ENCODE results near the gene PDILT. TPM values are rescaled to one million over a fixed set of nuclear protein-coding genes. Genes with fewer than 3 reads are reported as not detected.
"Not testable (repeated sequence)": the region's sequence is repeated elsewhere in the genome, so short reads cannot be mapped to it uniquely, and the experiment has no call there.

PDILT gene
- total and polyA plus RNA-seq, 2 of the 8 experiments (the other 6 are each of a cell fraction or from before 2014, with no cell fraction given): not detected

- H3K56ac ChIP-seq (replicated peaks; ENCODE audit: insufficient read length, low read depth, low read length); POLR2A ChIA-PET (ENCODE audit: partially characterized antibody); H3K27me3 ChIP-seq (replicated peaks in 1 of 4; ENCODE audit: control insufficient read depth in 3 of 4, extremely low read depth in 1 of 4, insufficient read depth in 3 of 4, low read length in 3 of 4); H2BK5ac ChIP-seq (ENCODE audit: low read depth, low read length); H2AFZ ChIP-seq (ENCODE audit: low read length); H3K14ac ChIP-seq (ENCODE audit: insufficient read length); H3K4me2 ChIP-seq (ENCODE audit: insufficient read depth in 1 of 2, low read depth in 2 of 2, low read length in 2 of 2); H2BK20ac ChIP-seq (ENCODE audit: low read length); H3K79me1 ChIP-seq (ENCODE audit: low read depth, low read length); H4K8ac ChIP-seq (ENCODE audit: extremely low read depth, insufficient read depth, low read length); H4K5ac ChIP-seq (ENCODE audit: insufficient read length, low read depth, low read length); H3K9ac ChIP-seq (replicated peaks in 1 of 4; ENCODE audit: extremely low read depth in 1 of 4, low read depth in 3 of 4, low read length in 3 of 4); H3K23me2 ChIP-seq (ENCODE audit: low read depth, low read length); CTCF ChIA-PET (ENCODE audit: partially characterized antibody); H3K18ac ChIP-seq (ENCODE audit: extremely low read depth, low read length); H2BK15ac ChIP-seq (ENCODE audit: low read length); FAIRE-seq; H3K4me3 ChIP-seq (ENCODE audit: extremely low read depth in 1 of 4, insufficient read depth in 2 of 4, low read depth in 3 of 4, low read length in 4 of 4); DNase-seq (ENCODE audit: low read depth in 1 of 2, low spot score in 2 of 2); H2BK120ac ChIP-seq (replicated peaks; ENCODE audit: low read depth, low read length); H2BK12ac ChIP-seq (ENCODE audit: low read depth, low read length); H4K20me1 ChIP-seq (replicated peaks in 1 of 2; ENCODE audit: control insufficient read depth in 1 of 2, insufficient read depth in 2 of 2, low read length in 2 of 2); H3K9me3 ChIP-seq (ENCODE audit: insufficient read depth in 2 of 2, low read depth in 1 of 2, low read length in 1 of 2); H3K79me2 ChIP-seq (ENCODE audit: control insufficient read depth in 1 of 2, insufficient read depth in 2 of 2, low read length in 2 of 2); H3K4me1 ChIP-seq (replicated peaks in 1 of 4; ENCODE audit: control insufficient read depth in 3 of 4, insufficient read depth in 4 of 4, low read length in 3 of 4); H3K36me3 ChIP-seq (ENCODE audit: control insufficient read depth in 2 of 4, insufficient read depth in 4 of 4, low read length in 3 of 4); H2AK5ac ChIP-seq (ENCODE audit: low read depth, low read length); H3K27ac ChIP-seq (ENCODE audit: low read depth, low read length); H4K91ac ChIP-seq (replicated peaks; ENCODE audit: insufficient read length, low read length); H3K4ac ChIP-seq (replicated peaks; ENCODE audit: insufficient read length, low read depth, low read length); H3K23ac ChIP-seq (ENCODE audit: insufficient read length): not testable (repeated sequence)
- WGBS, 2 experiments (ENCODE audit: extremely low coverage in 1 of 2, insufficient coverage in 1 of 2, insufficient read length in 1 of 2, insufficient replicate concordance in 2 of 2, low coverage in 1 of 2, low lambda C conversion rate in 2 of 2, missing lambda C conversion rate in 1 of 2): 93% methylated on average over 5 of the region's 5 CpGs; no CpG with 5 or more reads in 1 of the 2 experiments
Measured at GRCh38 chr16:20423772-20424128, 19.2 kb upstream of the PDILT start.

GRCh38 chr16:20421748-20422147 lies 17.2 kb upstream of the PDILT start:
- POLR2A ChIA-PET (ENCODE audit: partially characterized antibody); H3K4ac ChIP-seq (replicated peaks; ENCODE audit: insufficient read length, low read depth, low read length); H3K79me2 ChIP-seq (ENCODE audit: control insufficient read depth in 1 of 2, insufficient read depth in 2 of 2, low read length in 2 of 2); H3K36me3 ChIP-seq (ENCODE audit: control insufficient read depth in 2 of 4, insufficient read depth in 4 of 4, low read length in 3 of 4); H3K18ac ChIP-seq (ENCODE audit: extremely low read depth, low read length); H3K4me1 ChIP-seq (replicated peaks in 1 of 4; ENCODE audit: control insufficient read depth in 3 of 4, insufficient read depth in 4 of 4, low read length in 3 of 4); H2BK5ac ChIP-seq (ENCODE audit: low read depth, low read length); DNase-seq (ENCODE audit: low read depth in 1 of 2, low spot score in 2 of 2); H3K27ac ChIP-seq (ENCODE audit: low read depth, low read length); H3K23me2 ChIP-seq (ENCODE audit: low read depth, low read length); H2AK5ac ChIP-seq (ENCODE audit: low read depth, low read length); H4K8ac ChIP-seq (ENCODE audit: extremely low read depth, insufficient read depth, low read length); H3K23ac ChIP-seq (ENCODE audit: insufficient read length); H2BK120ac ChIP-seq (replicated peaks; ENCODE audit: low read depth, low read length); H2AFZ ChIP-seq (ENCODE audit: low read length); H3K27me3 ChIP-seq (replicated peaks in 1 of 4; ENCODE audit: control insufficient read depth in 3 of 4, extremely low read depth in 1 of 4, insufficient read depth in 3 of 4, low read length in 3 of 4); H2BK15ac ChIP-seq (ENCODE audit: low read length); H4K5ac ChIP-seq (ENCODE audit: insufficient read length, low read depth, low read length); H3K9me3 ChIP-seq (ENCODE audit: insufficient read depth in 2 of 2, low read depth in 1 of 2, low read length in 1 of 2); H4K91ac ChIP-seq (replicated peaks; ENCODE audit: insufficient read length, low read length); H3K9ac ChIP-seq (replicated peaks in 1 of 4; ENCODE audit: extremely low read depth in 1 of 4, low read depth in 3 of 4, low read length in 3 of 4); H2BK12ac ChIP-seq (ENCODE audit: low read depth, low read length); FAIRE-seq; H3K14ac ChIP-seq (ENCODE audit: insufficient read length); H2BK20ac ChIP-seq (ENCODE audit: low read length); H3K4me2 ChIP-seq (ENCODE audit: insufficient read depth in 1 of 2, low read depth in 2 of 2, low read length in 2 of 2); H3K56ac ChIP-seq (replicated peaks; ENCODE audit: insufficient read length, low read depth, low read length); H4K20me1 ChIP-seq (replicated peaks in 1 of 2; ENCODE audit: control insufficient read depth in 1 of 2, insufficient read depth in 2 of 2, low read length in 2 of 2); H3K4me3 ChIP-seq (ENCODE audit: extremely low read depth in 1 of 4, insufficient read depth in 2 of 4, low read depth in 3 of 4, low read length in 4 of 4); H3K79me1 ChIP-seq (ENCODE audit: low read depth, low read length): not testable (repeated sequence)
- CTCF ChIA-PET (ENCODE audit: partially characterized antibody): interaction anchor here (1.0 kb wide), 1 partner anchor 514 kb away, joined by 3 read pairs; no protein-coding TSS in a partner anchor
- 92% methylated on average over 2 of the region's 2 CpGs; no CpG with 5 or more reads in 1 of the 2 experiments for WGBS, 2 experiments (ENCODE audit: extremely low coverage in 1 of 2, insufficient coverage in 1 of 2, insufficient read length in 1 of 2, insufficient replicate concordance in 2 of 2, low coverage in 1 of 2, low lambda C conversion rate in 2 of 2, missing lambda C conversion rate in 1 of 2)

All from H1 (cell line).